ENCODE measurements around the gene OXCT2.

The OXCT2 gene

DNA sequence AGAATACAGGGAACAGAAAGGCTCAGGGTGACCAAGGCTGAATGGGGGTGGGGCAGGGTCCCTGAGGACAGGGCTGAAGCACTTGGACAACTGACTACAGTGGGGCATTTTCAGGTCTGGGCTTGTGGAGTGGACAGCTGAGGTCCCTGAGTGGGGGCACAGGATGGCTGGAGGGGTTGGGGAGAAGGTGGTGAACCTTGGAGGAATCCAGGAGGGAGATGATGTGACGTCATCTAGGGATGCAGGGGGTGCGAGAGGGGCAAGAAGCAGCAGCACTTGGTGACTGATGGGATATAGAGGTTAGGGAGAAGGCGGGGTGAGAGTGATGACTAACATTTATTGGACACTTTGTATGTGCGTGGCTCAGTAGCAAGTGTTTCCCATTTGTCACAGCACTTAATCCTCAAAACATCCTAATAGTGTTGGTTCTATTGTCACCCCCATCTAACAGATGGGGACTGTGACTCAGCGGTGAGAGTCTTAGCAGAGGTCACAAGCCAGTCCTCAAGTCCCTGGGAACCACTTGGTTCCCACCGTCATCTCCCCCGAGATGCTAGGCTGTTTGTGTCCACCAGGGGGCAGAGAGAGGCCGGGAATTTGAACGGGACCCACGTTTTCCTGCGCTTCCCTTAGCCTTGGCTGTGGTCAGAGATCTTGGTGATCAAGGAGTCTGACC is 45.4 kb upstream of the OXCT2 start:
- peak overlapping the region; percentile 42 for H2AK5ac ChIP-seq (ENCODE audit: low read depth, low read length)
- H2BK12ac ChIP-seq (ENCODE audit: low read length), result peak overlapping the region; percentile 92
- H3K4me2 ChIP-seq (ENCODE audit: insufficient read depth, low read length, poor library complexity, severe bottlenecking), result no peak overlapping the region
- peaks cover 0 to 7% of the 10 kb centered on the region in 2 donors for H3K4me1 ChIP-seq (ENCODE audit: control insufficient read depth in 2 of 2, insufficient read depth in 1 of 2, low read depth in 1 of 2, low read length in 2 of 2)
- H3K14ac ChIP-seq (ENCODE audit: low read length), result peak overlapping the region; percentile 22
- H3K27ac ChIP-seq (replicated peaks; ENCODE audit: low read length), result no peak overlapping the region
- H3K4me3 ChIP-seq (ENCODE audit: low read length in 2 of 2), result no peak overlapping the region
- H3K9ac ChIP-seq (ENCODE audit: low read depth, low read length, poor library complexity), result no peak overlapping the region
- no peaks in the 10 kb centered on the region for H3K36me3 ChIP-seq (replicated peaks in 1 of 2; ENCODE audit: control insufficient read depth in 2 of 2, insufficient read depth in 2 of 2, low read length in 2 of 2)
- peak; percentile 81 for DNase-seq (ENCODE audit: low spot score)
- no peak overlapping the region for H2BK120ac ChIP-seq (ENCODE audit: low read depth, low read length)
- H3K79me1 ChIP-seq (ENCODE audit: low read depth, low read length), result no peaks in the 10 kb centered on the region
- H3K4ac ChIP-seq (ENCODE audit: low read length), result peak overlapping the region; percentile 7
- no peak overlapping the region for H2AFZ ChIP-seq (ENCODE audit: low read length)
- H3K9me3 ChIP-seq (replicated peaks in 1 of 2; ENCODE audit: control insufficient read depth in 2 of 2, insufficient read depth in 1 of 2, low read depth in 1 of 2, low read length in 2 of 2), result peaks cover 2 to 5% of the 10 kb centered on the region in 2 donors
- no CpG with 5 or more reads among the region's 11 CpGs for WGBS, 2 donors (ENCODE audit: extremely low coverage in 2 of 2, insufficient read length in 2 of 2, insufficient replicate concordance in 1 of 2)
- peak overlapping the region; percentile 20 for H3K18ac ChIP-seq (ENCODE audit: low read length)
- no peak overlapping the region for H4K8ac ChIP-seq (ENCODE audit: low read depth, low read length)
- peaks cover 0 to 5% (median 0%) of the 10 kb centered on the region in 3 experiments for H3K27me3 ChIP-seq (ENCODE audit: control insufficient read depth in 3 of 3, insufficient read depth in 3 of 3, low read depth in 1 of 3, low read length in 3 of 3)
- no peak overlapping the region for H3K23ac ChIP-seq (ENCODE audit: low read depth, low read length, poor library complexity)
- no peak overlapping the region for H4K91ac ChIP-seq (ENCODE audit: low read depth, low read length, poor library complexity)
- no peak overlapping the region for H2BK15ac ChIP-seq (ENCODE audit: low read length)
- no peak overlapping the region for H2BK5ac ChIP-seq (ENCODE audit: low read length)

DNA sequence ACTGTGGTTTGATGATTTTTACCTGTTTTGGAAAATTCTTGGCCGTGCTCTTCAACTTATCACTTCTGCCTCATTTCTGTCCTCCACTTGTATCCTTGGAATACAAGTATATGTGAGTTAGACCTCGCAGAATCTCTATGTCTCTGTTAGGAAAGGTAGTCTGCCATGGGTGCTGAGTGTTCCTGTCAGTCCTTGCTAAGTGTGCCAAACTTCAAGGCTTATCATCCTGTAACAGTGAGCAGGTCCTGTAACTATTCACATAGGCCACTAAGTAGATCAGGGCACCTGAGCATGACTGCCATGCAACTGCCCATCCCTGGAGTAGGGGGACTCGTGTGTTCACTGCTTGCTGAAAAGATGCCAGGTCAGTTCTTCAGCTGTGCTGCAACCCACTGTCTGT is 41.8 kb upstream of the OXCT2 start:
- Histone ChIP-seq H2BK120ac (ENCODE audit: low read depth, low read length) (no peak overlapping the region), H2AFZ (ENCODE audit: low read length) (no peak overlapping the region), H2BK15ac (ENCODE audit: low read length) (no peak overlapping the region), H3K4me1 (ENCODE audit: control insufficient read depth in 2 of 2, insufficient read depth in 1 of 2, low read depth in 1 of 2, low read length in 2 of 2) (peaks cover 0 to 7% of the 10 kb centered on the region in 2 donors), H2AK5ac (ENCODE audit: low read depth, low read length) (no peak overlapping the region), H2BK5ac (ENCODE audit: low read length) (no peak overlapping the region), H3K27ac (replicated peaks; ENCODE audit: low read length) (no peak overlapping the region), H3K18ac (ENCODE audit: low read length) (no peak overlapping the region), H3K14ac (ENCODE audit: low read length) (no peak overlapping the region), H3K36me3 (replicated peaks in 1 of 2; ENCODE audit: control insufficient read depth in 2 of 2, insufficient read depth in 2 of 2, low read length in 2 of 2) (no peaks in the 10 kb centered on the region), H3K9ac (ENCODE audit: low read depth, low read length, poor library complexity) (no peak overlapping the region), H3K9me3 (replicated peaks in 1 of 2; ENCODE audit: control insufficient read depth in 2 of 2, insufficient read depth in 1 of 2, low read depth in 1 of 2, low read length in 2 of 2) (peaks cover 0 to 2% of the 10 kb centered on the region in 2 donors), H4K8ac (ENCODE audit: low read depth, low read length) (no peak overlapping the region), H3K4ac (ENCODE audit: low read length) (no peak overlapping the region), H3K27me3 (ENCODE audit: control insufficient read depth in 3 of 3, insufficient read depth in 3 of 3, low read depth in 1 of 3, low read length in 3 of 3) (peaks cover 0 to 5% (median 0%) of the 10 kb centered on the region in 3 experiments), H2BK12ac (ENCODE audit: low read length) (no peak overlapping the region), H3K4me2 (ENCODE audit: insufficient read depth, low read length, poor library complexity, severe bottlenecking) (no peak overlapping the region), H4K91ac (ENCODE audit: low read depth, low read length, poor library complexity) (no peak overlapping the region), H3K79me1 (ENCODE audit: low read depth, low read length) (no peaks in the 10 kb centered on the region), H3K4me3 (ENCODE audit: low read length in 2 of 2) (no peak overlapping the region), H3K23ac (ENCODE audit: low read depth, low read length, poor library complexity) (no peak overlapping the region)
- no peak for DNase-seq (ENCODE audit: low spot score)
- WGBS, 2 donors (ENCODE audit: extremely low coverage in 2 of 2, insufficient read length in 2 of 2, insufficient replicate concordance in 1 of 2), result no CpG with 5 or more reads among the region's 3 CpGs

DNA sequence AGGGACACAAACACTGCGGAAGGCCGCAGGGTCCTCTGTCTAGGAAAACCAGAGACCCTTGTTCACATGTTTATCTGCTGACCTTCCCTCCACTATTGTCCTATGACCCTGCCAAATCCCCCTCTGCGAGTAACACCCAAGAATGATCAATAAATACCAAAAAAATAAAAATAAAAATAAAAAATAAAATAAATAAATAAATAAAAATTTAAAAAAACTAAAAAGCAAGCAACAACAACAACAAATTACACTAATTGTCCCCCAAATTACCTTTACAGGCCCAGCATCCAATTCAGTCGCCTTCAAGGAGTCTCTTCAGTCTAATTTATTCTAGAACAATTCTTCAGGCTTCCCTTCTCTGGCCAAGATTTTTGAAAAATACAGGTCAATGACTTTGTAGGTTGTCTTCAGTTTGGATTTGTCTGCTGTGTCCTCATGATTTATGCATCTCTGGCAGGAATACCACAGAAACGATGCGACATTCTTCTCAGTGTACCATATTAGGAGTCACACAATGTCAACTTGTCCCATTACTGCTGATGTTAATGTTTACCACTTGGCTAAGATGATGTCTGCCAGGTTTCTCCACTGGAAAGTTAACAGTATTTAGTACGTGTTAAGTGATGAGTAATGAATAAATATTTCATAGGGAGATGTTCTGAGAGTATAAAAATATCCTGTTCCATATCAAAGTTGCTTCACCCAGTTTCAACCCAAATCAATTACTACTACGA is 37.8 kb upstream of the OXCT2 start:
- no peak overlapping the region for H2AFZ ChIP-seq (ENCODE audit: low read length)
- H3K4ac ChIP-seq (ENCODE audit: low read length), result no peak overlapping the region
- H3K79me1 ChIP-seq (ENCODE audit: low read depth, low read length), result no peaks in the 10 kb centered on the region
- H3K4me2 ChIP-seq (ENCODE audit: insufficient read depth, low read length, poor library complexity, severe bottlenecking), result no peak overlapping the region
- no peak overlapping the region for H3K14ac ChIP-seq (ENCODE audit: low read length)
- H2AK5ac ChIP-seq (ENCODE audit: low read depth, low read length), result no peak overlapping the region
- no peak for DNase-seq (ENCODE audit: low spot score)
- no peak overlapping the region for H2BK12ac ChIP-seq (ENCODE audit: low read length)
- peaks cover 0 to 2% of the 10 kb centered on the region in 2 donors for H3K9me3 ChIP-seq (replicated peaks in 1 of 2; ENCODE audit: control insufficient read depth in 2 of 2, insufficient read depth in 1 of 2, low read depth in 1 of 2, low read length in 2 of 2)
- no peaks in the 10 kb centered on the region for H3K36me3 ChIP-seq (replicated peaks in 1 of 2; ENCODE audit: control insufficient read depth in 2 of 2, insufficient read depth in 2 of 2, low read length in 2 of 2)
- H4K91ac ChIP-seq (ENCODE audit: low read depth, low read length, poor library complexity), result no peak overlapping the region
- no peak overlapping the region for H3K23ac ChIP-seq (ENCODE audit: low read depth, low read length, poor library complexity)
- no peaks in the 10 kb centered on the region for H3K27me3 ChIP-seq (ENCODE audit: control insufficient read depth in 3 of 3, insufficient read depth in 3 of 3, low read depth in 1 of 3, low read length in 3 of 3)
- WGBS, 2 donors (ENCODE audit: extremely low coverage in 2 of 2, insufficient read length in 2 of 2, insufficient replicate concordance in 1 of 2), result no CpG with 5 or more reads among the region's 8 CpGs
- H3K27ac ChIP-seq (replicated peaks; ENCODE audit: low read length), result no peak overlapping the region
- H3K4me1 ChIP-seq (ENCODE audit: control insufficient read depth in 2 of 2, insufficient read depth in 1 of 2, low read depth in 1 of 2, low read length in 2 of 2), result no peaks in the 10 kb centered on the region
- H3K18ac ChIP-seq (ENCODE audit: low read length), result no peak overlapping the region
- H2BK120ac ChIP-seq (ENCODE audit: low read depth, low read length), result no peak overlapping the region
- no peak overlapping the region for H2BK15ac ChIP-seq (ENCODE audit: low read length)
- no peak overlapping the region for H2BK5ac ChIP-seq (ENCODE audit: low read length)
- H3K9ac ChIP-seq (ENCODE audit: low read depth, low read length, poor library complexity), result no peak overlapping the region
- H4K8ac ChIP-seq (ENCODE audit: low read depth, low read length), result no peak overlapping the region
- H3K4me3 ChIP-seq (ENCODE audit: low read length in 2 of 2), result no peak overlapping the region

DNA sequence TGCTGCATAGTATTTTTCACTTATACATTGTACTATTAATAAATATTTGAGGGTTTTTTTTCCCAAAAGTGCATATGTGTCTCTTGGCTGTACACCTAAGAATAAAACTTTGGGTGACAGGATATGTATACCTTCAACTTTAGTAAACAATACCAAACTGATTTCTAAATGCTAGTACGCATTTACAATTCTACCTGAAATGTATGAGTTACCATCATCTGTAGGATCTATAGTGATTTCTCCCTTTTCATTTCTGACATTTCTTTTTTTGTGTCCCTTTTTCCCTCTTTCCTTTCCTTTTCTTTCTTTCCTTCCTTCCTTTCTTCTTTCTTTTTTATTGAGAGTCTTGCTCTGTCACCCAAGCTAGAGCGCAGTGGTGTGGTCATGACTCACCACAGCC is 34.2 kb upstream of the OXCT2 start:
- Histone ChIP-seq H2BK5ac (ENCODE audit: low read length) (no peak overlapping the region), H3K9me3 (replicated peaks in 1 of 2; ENCODE audit: control insufficient read depth in 2 of 2, insufficient read depth in 1 of 2, low read depth in 1 of 2, low read length in 2 of 2) (peaks cover 0 to 2% of the 10 kb centered on the region in 2 donors), H4K91ac (ENCODE audit: low read depth, low read length, poor library complexity) (no peak overlapping the region), H3K4me1 (ENCODE audit: control insufficient read depth in 2 of 2, insufficient read depth in 1 of 2, low read depth in 1 of 2, low read length in 2 of 2) (peaks cover 0 to 1% of the 10 kb centered on the region in 2 donors), H3K79me1 (ENCODE audit: low read depth, low read length) (no peaks in the 10 kb centered on the region), H2BK15ac (ENCODE audit: low read length) (no peak overlapping the region), H3K4me2 (ENCODE audit: insufficient read depth, low read length, poor library complexity, severe bottlenecking) (no peak overlapping the region), H3K4me3 (ENCODE audit: low read length in 2 of 2) (no peak overlapping the region), H3K27me3 (ENCODE audit: control insufficient read depth in 3 of 3, insufficient read depth in 3 of 3, low read depth in 1 of 3, low read length in 3 of 3) (peaks cover 0 to 3% (median 0%) of the 10 kb centered on the region in 3 experiments), H3K14ac (ENCODE audit: low read length) (no peak overlapping the region), H4K8ac (ENCODE audit: low read depth, low read length) (no peak overlapping the region), H3K27ac (replicated peaks; ENCODE audit: low read length) (no peak overlapping the region), H2BK12ac (ENCODE audit: low read length) (no peak overlapping the region), H2BK120ac (ENCODE audit: low read depth, low read length) (no peak overlapping the region), H3K23ac (ENCODE audit: low read depth, low read length, poor library complexity) (no peak overlapping the region), H3K18ac (ENCODE audit: low read length) (no peak overlapping the region), H3K9ac (ENCODE audit: low read depth, low read length, poor library complexity) (no peak overlapping the region), H3K4ac (ENCODE audit: low read length) (no peak overlapping the region), H2AFZ (ENCODE audit: low read length) (no peak overlapping the region), H3K36me3 (replicated peaks in 1 of 2; ENCODE audit: control insufficient read depth in 2 of 2, insufficient read depth in 2 of 2, low read length in 2 of 2) (no peaks in the 10 kb centered on the region), H2AK5ac (ENCODE audit: low read depth, low read length) (no peak overlapping the region)
- DNase-seq (ENCODE audit: low spot score), result no peak
- no CpG with 5 or more reads among the region's 2 CpGs for WGBS, 2 donors (ENCODE audit: extremely low coverage in 2 of 2, insufficient read length in 2 of 2, insufficient replicate concordance in 1 of 2)
